NCI-H2029 treated with DMSO at 0.1 percent for 48 hours (cell line): Measurements from ENCODE around the gene WNK1.
"Not testable (repeated sequence)": the region's sequence is repeated elsewhere in the genome, so short reads cannot be mapped to it uniquely, and the experiment has no call there.

Experiments
- DNase-seq: peaks from one replicate; lab custom pipeline; 2025; lab: John Stamatoyannopoulos, UW

Gene WNK1

GRCh38 chr12:817941-818600, 65.7 kb downstream of the WNK1 start:
- no peak for DNase-seq

- DNase-seq = no peak
These were observed 66.4 kb downstream of the WNK1 start for GRCh38 chr12:818733-819132.

- no peak for DNase-seq
These were observed 68.0 kb downstream of the WNK1 start for GRCh38 chr12:820336-820735.

- DNase-seq = no peak
These were observed 70.8 kb downstream of the WNK1 start for GRCh38 chr12:823028-823698.

- DNase-seq = no peak
These were observed 74.0 kb downstream of the WNK1 start for GRCh38 chr12:826331-826730.

- DNase-seq = no peak
These were observed 76.5 kb downstream of the WNK1 start for GRCh38 chr12:828726-829395.

GRCh38 chr12:830111-830867, 77.9 kb downstream of the WNK1 start:
- DNase-seq = no peak

GRCh38 chr12:835754-836518, 83.6 kb downstream of the WNK1 start:
- DNase-seq = no peak

- no peak for DNase-seq
These were observed 84.6 kb downstream of the WNK1 start for GRCh38 chr12:836952-837351.

GRCh38 chr12:837548-837947, 85.2 kb downstream of the WNK1 start:
- no peak for DNase-seq

- DNase-seq = no peak
These were observed 91.2 kb downstream of the WNK1 start for GRCh38 chr12:843609-844008.

GRCh38 chr12:846421-846820, 94.0 kb downstream of the WNK1 start:
- no peak for DNase-seq

GRCh38 chr12:848173-848865, 95.9 kb downstream of the WNK1 start:
- no peak for DNase-seq

GRCh38 chr12:848882-849527, 96.6 kb downstream of the WNK1 start:
- no peak for DNase-seq

GRCh38 chr12:849733-850437, 97.5 kb downstream of the WNK1 start:
- not testable (repeated sequence) for DNase-seq

GRCh38 chr12:851343-851742, 99.0 kb downstream of the WNK1 start:
- no peak for DNase-seq

GRCh38 chr12:851913-852312, 99.5 kb downstream of the WNK1 start:
- DNase-seq = no peak

- no peak for DNase-seq
These were observed 100.5 kb downstream of the WNK1 start for GRCh38 chr12:852864-853263.

- DNase-seq = no peak
These were observed 105.2 kb downstream of the WNK1 start for GRCh38 chr12:857611-858010.

GRCh38 chr12:862303-862911, 110.0 kb downstream of the WNK1 start:
- no peak for DNase-seq
